A549 (cell line): ENCODE measurements around the gene SLC22A16.

Experiments used
- BHLHE40 ChIP-seq: IDR thresholded peaks from 2 replicates; pipeline ENCODE4 v1.6.1; 2012; ENCODE audit warnings: low read depth, low read length, inconsistent platforms
- CEBPB ChIP-seq, 2 experiments: fragments of >200 bp in 1 of 2; sonication (Bioruptor Twin) in 1 of 2; formaldehyde crosslinking in 1 of 2; IDR thresholded peaks; 2 replicates each; pipeline ENCODE4 v1.6.1; 2012 to 2016
- CHD2 ChIP-seq: fragments of 150-350 bp; IDR thresholded peaks from 2 replicates; pipeline ENCODE4 v1.6.1; 2014; ENCODE audit warnings: low read length; ENCODE audit not compliant: partially characterized antibody
- FOSL2 ChIP-seq, 2 experiments: fragments of 450-650 bp in 1 of 2; fragments of >200 bp in 1 of 2; sonication (Bioruptor Twin) in 1 of 2; formaldehyde crosslinking; IDR thresholded peaks; 2 replicates each; pipeline versions ENCODE4 v1.5.0 to v1.6.1; 2016 to 2020; ENCODE audit warnings: mild to moderate bottlenecking in 1 of 2, moderate library complexity in 1 of 2
- JUNB ChIP-seq: fragments of >200 bp; sonication (Bioruptor Twin); formaldehyde crosslinking; IDR thresholded peaks from 2 replicates; pipeline ENCODE4 v1.6.1; 2016
- POLR2A ChIP-seq: IDR thresholded peaks from 2 replicates; pipeline ENCODE4 v1.6.1; 2012; ENCODE audit warnings: mild to moderate bottlenecking, low read length
- RAD21 ChIP-seq, 2 experiments: fragments of >200 bp in 1 of 2; sonication (Bioruptor Twin) in 1 of 2; formaldehyde crosslinking in 1 of 2; IDR thresholded peaks in 1 of 2; conservative IDR thresholded peaks in 1 of 2; 2 replicates in 1 of 2; 3 replicates in 1 of 2; pipeline ENCODE4 v1.6.1; 2012 to 2018; ENCODE audit warnings: inconsistent platforms in 1 of 2
- TF ChIP-seq, protein P1 (sequence below): fragments of >200 bp; sonication (Bioruptor Twin); formaldehyde crosslinking; IDR thresholded peaks from 3 replicates; pipeline ENCODE4 v1.5.1; 2016
- TF ChIP-seq, protein P2 (sequence below): fragments of 200-600 bp; sonication (generic); IDR thresholded peaks from 2 replicates; pipeline ENCODE4 v1.6.1; 2016; ENCODE audit warnings: antibody characterized with exemption, mild to moderate bottlenecking, moderate library complexity

DNA sequence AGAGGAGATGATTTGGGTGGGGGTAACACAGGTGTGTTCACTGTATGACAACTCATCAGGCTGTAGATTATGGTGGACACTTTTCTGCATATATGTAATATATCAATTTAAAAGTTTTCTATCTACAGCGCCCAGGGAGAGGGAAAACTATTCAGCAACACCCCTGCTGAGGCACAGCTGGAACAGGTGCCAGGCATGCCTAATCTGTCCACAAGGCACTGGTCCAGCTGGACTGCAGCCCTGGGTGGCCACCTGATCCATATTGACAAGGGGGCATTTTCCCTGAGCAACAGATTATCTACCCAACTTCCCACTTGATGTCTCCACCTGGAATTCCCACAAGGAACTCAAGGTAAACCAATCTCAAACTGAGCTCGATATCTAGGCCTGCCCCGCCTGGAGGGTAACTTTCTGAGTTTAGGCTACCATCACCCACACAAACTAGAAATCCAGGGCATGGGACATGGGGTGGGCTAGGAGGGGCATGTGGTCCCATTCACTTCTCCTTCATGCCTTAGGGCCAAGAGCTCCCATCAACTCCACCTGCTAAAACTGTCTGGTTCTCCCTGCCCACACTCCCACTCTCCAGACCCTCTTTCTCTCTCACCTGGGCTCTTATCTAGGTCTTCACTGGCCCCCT is 4.6 kb downstream of the SLC22A16 start:
- no peak for TF ChIP-seq JUNB
- TF ChIP-seq POLR2A, result no peak
- TF ChIP-seq, protein P1, sequence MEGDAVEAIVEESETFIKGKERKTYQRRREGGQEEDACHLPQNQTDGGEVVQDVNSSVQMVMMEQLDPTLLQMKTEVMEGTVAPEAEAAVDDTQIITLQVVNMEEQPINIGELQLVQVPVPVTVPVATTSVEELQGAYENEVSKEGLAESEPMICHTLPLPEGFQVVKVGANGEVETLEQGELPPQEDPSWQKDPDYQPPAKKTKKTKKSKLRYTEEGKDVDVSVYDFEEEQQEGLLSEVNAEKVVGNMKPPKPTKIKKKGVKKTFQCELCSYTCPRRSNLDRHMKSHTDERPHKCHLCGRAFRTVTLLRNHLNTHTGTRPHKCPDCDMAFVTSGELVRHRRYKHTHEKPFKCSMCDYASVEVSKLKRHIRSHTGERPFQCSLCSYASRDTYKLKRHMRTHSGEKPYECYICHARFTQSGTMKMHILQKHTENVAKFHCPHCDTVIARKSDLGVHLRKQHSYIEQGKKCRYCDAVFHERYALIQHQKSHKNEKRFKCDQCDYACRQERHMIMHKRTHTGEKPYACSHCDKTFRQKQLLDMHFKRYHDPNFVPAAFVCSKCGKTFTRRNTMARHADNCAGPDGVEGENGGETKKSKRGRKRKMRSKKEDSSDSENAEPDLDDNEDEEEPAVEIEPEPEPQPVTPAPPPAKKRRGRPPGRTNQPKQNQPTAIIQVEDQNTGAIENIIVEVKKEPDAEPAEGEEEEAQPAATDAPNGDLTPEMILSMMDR, result no peak
- TF ChIP-seq, protein P2, sequence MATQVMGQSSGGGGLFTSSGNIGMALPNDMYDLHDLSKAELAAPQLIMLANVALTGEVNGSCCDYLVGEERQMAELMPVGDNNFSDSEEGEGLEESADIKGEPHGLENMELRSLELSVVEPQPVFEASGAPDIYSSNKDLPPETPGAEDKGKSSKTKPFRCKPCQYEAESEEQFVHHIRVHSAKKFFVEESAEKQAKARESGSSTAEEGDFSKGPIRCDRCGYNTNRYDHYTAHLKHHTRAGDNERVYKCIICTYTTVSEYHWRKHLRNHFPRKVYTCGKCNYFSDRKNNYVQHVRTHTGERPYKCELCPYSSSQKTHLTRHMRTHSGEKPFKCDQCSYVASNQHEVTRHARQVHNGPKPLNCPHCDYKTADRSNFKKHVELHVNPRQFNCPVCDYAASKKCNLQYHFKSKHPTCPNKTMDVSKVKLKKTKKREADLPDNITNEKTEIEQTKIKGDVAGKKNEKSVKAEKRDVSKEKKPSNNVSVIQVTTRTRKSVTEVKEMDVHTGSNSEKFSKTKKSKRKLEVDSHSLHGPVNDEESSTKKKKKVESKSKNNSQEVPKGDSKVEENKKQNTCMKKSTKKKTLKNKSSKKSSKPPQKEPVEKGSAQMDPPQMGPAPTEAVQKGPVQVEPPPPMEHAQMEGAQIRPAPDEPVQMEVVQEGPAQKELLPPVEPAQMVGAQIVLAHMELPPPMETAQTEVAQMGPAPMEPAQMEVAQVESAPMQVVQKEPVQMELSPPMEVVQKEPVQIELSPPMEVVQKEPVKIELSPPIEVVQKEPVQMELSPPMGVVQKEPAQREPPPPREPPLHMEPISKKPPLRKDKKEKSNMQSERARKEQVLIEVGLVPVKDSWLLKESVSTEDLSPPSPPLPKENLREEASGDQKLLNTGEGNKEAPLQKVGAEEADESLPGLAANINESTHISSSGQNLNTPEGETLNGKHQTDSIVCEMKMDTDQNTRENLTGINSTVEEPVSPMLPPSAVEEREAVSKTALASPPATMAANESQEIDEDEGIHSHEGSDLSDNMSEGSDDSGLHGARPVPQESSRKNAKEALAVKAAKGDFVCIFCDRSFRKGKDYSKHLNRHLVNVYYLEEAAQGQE, result no peak
- no peak for TF ChIP-seq BHLHE40
- TF ChIP-seq FOSL2 (IDR thresholded peaks at IDR 0.05), result no peak
- no peak for TF ChIP-seq FOSL2 (CRISPR knock-in tag; IDR thresholded peaks at IDR 0.05)
- TF ChIP-seq RAD21 (conservative IDR thresholded peaks at IDR 0.05 in 1 of 2, IDR thresholded peaks at IDR 0.05 in 1 of 2), result no peak
- no peak for TF ChIP-seq CEBPB (IDR thresholded peaks at IDR 0.05)
- TF ChIP-seq CHD2, result no peak
